Prostate gland (tissue), 2 donors: Measurements from ENCODE around the gene ZNF71.

Experiments used
- POLR2A ChIP-seq: fragments of 450-650 bp; IDR thresholded peaks from one replicate; pipeline ENCODE4 v1.6.1; 2016; ENCODE audit warnings: antibody characterized with exemption, mild to moderate bottlenecking
- POLR2AphosphoS5 ChIP-seq: sonication (generic); formaldehyde crosslinking; IDR thresholded peaks from one replicate; pipeline ENCODE4 v1.6.1; 2017; ENCODE audit warnings: antibody characterized with exemption
- TF ChIP-seq, protein P1 (sequence below), 4 experiments: fragments of 200-600 bp in 2 of 4; fragments of 450-650 bp in 2 of 4; sonication (generic) in 2 of 4; IDR thresholded peaks; 1 replicate in 3 of 4; 2 replicates in 1 of 4; pipeline ENCODE4 v1.5.1; 2016 to 2019; ENCODE audit warnings: antibody characterized with exemption in 4 of 4, mild to moderate bottlenecking in 2 of 4, moderate library complexity in 2 of 4

- TF ChIP-seq, protein P1, sequence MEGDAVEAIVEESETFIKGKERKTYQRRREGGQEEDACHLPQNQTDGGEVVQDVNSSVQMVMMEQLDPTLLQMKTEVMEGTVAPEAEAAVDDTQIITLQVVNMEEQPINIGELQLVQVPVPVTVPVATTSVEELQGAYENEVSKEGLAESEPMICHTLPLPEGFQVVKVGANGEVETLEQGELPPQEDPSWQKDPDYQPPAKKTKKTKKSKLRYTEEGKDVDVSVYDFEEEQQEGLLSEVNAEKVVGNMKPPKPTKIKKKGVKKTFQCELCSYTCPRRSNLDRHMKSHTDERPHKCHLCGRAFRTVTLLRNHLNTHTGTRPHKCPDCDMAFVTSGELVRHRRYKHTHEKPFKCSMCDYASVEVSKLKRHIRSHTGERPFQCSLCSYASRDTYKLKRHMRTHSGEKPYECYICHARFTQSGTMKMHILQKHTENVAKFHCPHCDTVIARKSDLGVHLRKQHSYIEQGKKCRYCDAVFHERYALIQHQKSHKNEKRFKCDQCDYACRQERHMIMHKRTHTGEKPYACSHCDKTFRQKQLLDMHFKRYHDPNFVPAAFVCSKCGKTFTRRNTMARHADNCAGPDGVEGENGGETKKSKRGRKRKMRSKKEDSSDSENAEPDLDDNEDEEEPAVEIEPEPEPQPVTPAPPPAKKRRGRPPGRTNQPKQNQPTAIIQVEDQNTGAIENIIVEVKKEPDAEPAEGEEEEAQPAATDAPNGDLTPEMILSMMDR (IDR thresholded peaks at IDR 0.05) = no peak
- TF ChIP-seq POLR2A = no peak
- no peak for TF ChIP-seq POLR2AphosphoS5
Observed at GRCh38 chr19:56608274-56608964, 13.3 kb downstream of the ZNF71 start.
